CD14-positive monocyte (primary cell): ENCODE measurements around the gene RSPH3. TPM values are rescaled to one million over a fixed set of nuclear protein-coding genes. Genes with fewer than 3 reads are reported as not detected.

ENCODE experiments used
- DNase-seq, 3 donors: peaks; one replicate each; pipeline ENCODE4 v3.0.0-alpha.2; 2011 to 2022
- H2AFZ ChIP-seq: 2 replicates; pipeline ENCODE4 v1.6.0; 2012; ENCODE audit warnings: mild to moderate bottlenecking, low read depth, low read length, inconsistent platforms; ENCODE audit not compliant: insufficient read depth, poor library complexity, severe bottlenecking
- H3K27ac ChIP-seq, 2 donors: 1 replicate in 1 of 2; 2 replicates in 1 of 2; pipeline ENCODE4 v1.5.1; 2012 to 2013; ENCODE audit warnings: low read length in 2 of 2, control low read depth in 1 of 2, inconsistent platforms in 1 of 2, low read depth in 1 of 2, mild to moderate bottlenecking in 1 of 2
- H3K27me3 ChIP-seq, 2 donors: one replicate each; pipeline versions ENCODE4 v1.6.0 to v1.6.1; 2011 to 2013; ENCODE audit warnings: low read length in 2 of 2; ENCODE audit not compliant: control insufficient read depth in 2 of 2, insufficient read depth in 2 of 2
- H3K36me3 ChIP-seq, 2 donors: replicated peaks in 1 of 2; 1 replicate in 1 of 2; 2 replicates in 1 of 2; pipeline versions ENCODE4 v1.5.1 to v1.6.1; 2012 to 2013; ENCODE audit warnings: low read length in 2 of 2, control low read depth in 1 of 2, inconsistent platforms in 1 of 2, mild to moderate bottlenecking in 1 of 2; ENCODE audit not compliant: insufficient read depth in 2 of 2, control insufficient read depth in 1 of 2
- H3K4me1 ChIP-seq, 2 donors: 1 replicate in 1 of 2; 2 replicates in 1 of 2; pipeline versions ENCODE4 v1.5.1 to v1.6.1; 2012 to 2013; ENCODE audit warnings: low read length in 2 of 2, control low read depth in 1 of 2, inconsistent platforms in 1 of 2, mild to moderate bottlenecking in 1 of 2, moderate library complexity in 1 of 2; ENCODE audit not compliant: insufficient read depth in 2 of 2, control insufficient read depth in 1 of 2
- H3K4me2 ChIP-seq: replicated peaks from 2 replicates; pipeline ENCODE3; 2012; ENCODE audit warnings: low read length, moderate library complexity, mild to moderate bottlenecking; ENCODE audit not compliant: poor library complexity, severe bottlenecking; ENCODE audit errors: extremely low read depth
- H3K4me3 ChIP-seq, 3 experiments: fragments of 200-600 bp in 1 of 3; sonication (generic) in 1 of 3; replicated peaks in 1 of 3; 1 replicate in 2 of 3; 2 replicates in 1 of 3; pipeline ENCODE4 v1.5.1; 2011 to 2013; ENCODE audit warnings: low read length in 3 of 3, mild to moderate bottlenecking in 3 of 3, control low read depth in 2 of 3, low read depth in 2 of 3, inconsistent platforms in 1 of 3, moderate library complexity in 1 of 3
- H3K79me2 ChIP-seq: 2 replicates; pipeline ENCODE4 v1.6.0; 2012; ENCODE audit warnings: mild to moderate bottlenecking, control low read depth, inconsistent platforms, low read length, moderate library complexity; ENCODE audit not compliant: insufficient read depth
- H3K9ac ChIP-seq: 2 replicates; pipeline ENCODE4 v1.6.0; 2017; ENCODE audit warnings: low read length, mild to moderate bottlenecking; ENCODE audit not compliant: insufficient read depth, poor library complexity, severe bottlenecking
- H3K9me3 ChIP-seq, 2 donors: replicated peaks in 1 of 2; 1 replicate in 1 of 2; 2 replicates in 1 of 2; pipeline versions ENCODE4 v1.5.1 to v1.6.1; 2012 to 2013; ENCODE audit warnings: low read length in 2 of 2, control low read depth in 1 of 2; ENCODE audit not compliant: control insufficient read depth in 1 of 2, insufficient read depth in 1 of 2
- H4K20me1 ChIP-seq: 2 replicates; pipeline ENCODE4 v1.6.0; 2012; ENCODE audit warnings: mild to moderate bottlenecking, low read length, control low read depth, moderate library complexity; ENCODE audit not compliant: insufficient read depth
- H3K27ac Mint-ChIP-seq, 7 donors: one replicate each; pipeline ENCODE4 v1.8.0; 2020; ENCODE audit warnings: mild to moderate bottlenecking in 7 of 7, mixed read lengths in 7 of 7, moderate library complexity in 6 of 7, inconsistent platforms in 2 of 7
- H3K27me3 Mint-ChIP-seq, 3 donors: one replicate each; pipeline ENCODE4 v1.8.0; 2021 to 2022; ENCODE audit warnings: low read depth in 3 of 3, mild to moderate bottlenecking in 3 of 3, mixed read lengths in 3 of 3, moderate library complexity in 3 of 3, inconsistent platforms in 1 of 3
- H3K36me3 Mint-ChIP-seq, 2 donors: one replicate each; pipeline ENCODE4 v1.8.0; 2020; ENCODE audit warnings: mixed read lengths in 2 of 2, inconsistent platforms in 1 of 2, mild to moderate bottlenecking in 1 of 2
- H3K4me1 Mint-ChIP-seq: one replicate; pipeline ENCODE4 v1.8.0; 2020; ENCODE audit warnings: mild to moderate bottlenecking, mixed read lengths
- H3K4me3 Mint-ChIP-seq, 2 donors: one replicate each; pipeline ENCODE4 v1.8.0; 2020; ENCODE audit warnings: mild to moderate bottlenecking in 2 of 2, mixed read lengths in 2 of 2, moderate library complexity in 1 of 2
- H3K9me3 Mint-ChIP-seq, 7 donors: one replicate each; pipeline ENCODE4 v1.8.0; 2020 to 2022; ENCODE audit warnings: mixed read lengths in 7 of 7, mild to moderate bottlenecking in 6 of 7, moderate library complexity in 6 of 7, inconsistent platforms in 2 of 7
- WGBS: methylation state at CpG from one replicate; pipeline ENCODE4 v1.1.5; 2013; ENCODE audit warnings: missing lambda C conversion rate; ENCODE audit not compliant: insufficient coverage; 5-methylcytosine and 5-hydroxymethylcytosine counted together
- intact Hi-C, 2 donors: fragments of 100-400 bp; cut with micrococcal nuclease; formaldehyde crosslinking; loops; one replicate each; pipeline versions ENCODE4 v1.15.0 to v1.15.1; 2023
- polyA plus RNA-seq, 3 donors: library from polyadenylated mRNA; depleted of rRNA in 1 of 3; unstranded in 2 of 3; stranded (reverse) in 1 of 3; fragments of 300-500 nt in 2 of 3; fragments of >200 nt in 1 of 3; fragmentation: Illumina TruSeq in 2 of 3; gene quantifications; 1 replicate in 2 of 3; 2 replicates in 1 of 3; pipeline ENCODE4 v1.2.3, GENCODE V29; 2012 to 2021
- TF ChIP-seq, protein P1 (sequence below): fragments of 200-600 bp; IDR thresholded peaks from one replicate; pipeline ENCODE4 v1.8.0; 2022; ENCODE audit warnings: antibody characterized with exemption, mild to moderate bottlenecking

RSPH3 gene
- polyA plus RNA-seq, 3 donors: 2.8 to 9.6 (median 4.6) TPM

- Mint-ChIP-seq H3K4me1 (peaks cover 15% of the 10 kb centered on the region), H3K36me3 (peaks cover 4 to 6% of the 10 kb centered on the region in 2 donors), H3K4me3 (no peak overlapping the region), H3K27ac (no peak overlapping the region), H3K27me3 (peaks cover 1 to 4% (median 3%) of the 10 kb centered on the region in 3 donors), H3K9me3 (peaks cover 0 to 7% (median 2%) of the 10 kb centered on the region in 7 donors)
- no peak overlapping the region for H3K9ac ChIP-seq
- H3K4me3 ChIP-seq: no peak overlapping the region
- no peaks in the 10 kb centered on the region for H3K27me3 ChIP-seq
- H3K36me3 ChIP-seq: no peaks in the 10 kb centered on the region
- no peak for DNase-seq
- intact Hi-C loops: no loop called here
- no peak overlapping the region for H2AFZ ChIP-seq
- H3K27ac ChIP-seq: no peak overlapping the region
- H3K79me2 ChIP-seq: no peaks in the 10 kb centered on the region
- no peaks in the 10 kb centered on the region for H4K20me1 ChIP-seq
- peaks cover 0 to 5% of the 10 kb centered on the region in 2 donors for H3K9me3 ChIP-seq
- TF ChIP-seq, protein P1, sequence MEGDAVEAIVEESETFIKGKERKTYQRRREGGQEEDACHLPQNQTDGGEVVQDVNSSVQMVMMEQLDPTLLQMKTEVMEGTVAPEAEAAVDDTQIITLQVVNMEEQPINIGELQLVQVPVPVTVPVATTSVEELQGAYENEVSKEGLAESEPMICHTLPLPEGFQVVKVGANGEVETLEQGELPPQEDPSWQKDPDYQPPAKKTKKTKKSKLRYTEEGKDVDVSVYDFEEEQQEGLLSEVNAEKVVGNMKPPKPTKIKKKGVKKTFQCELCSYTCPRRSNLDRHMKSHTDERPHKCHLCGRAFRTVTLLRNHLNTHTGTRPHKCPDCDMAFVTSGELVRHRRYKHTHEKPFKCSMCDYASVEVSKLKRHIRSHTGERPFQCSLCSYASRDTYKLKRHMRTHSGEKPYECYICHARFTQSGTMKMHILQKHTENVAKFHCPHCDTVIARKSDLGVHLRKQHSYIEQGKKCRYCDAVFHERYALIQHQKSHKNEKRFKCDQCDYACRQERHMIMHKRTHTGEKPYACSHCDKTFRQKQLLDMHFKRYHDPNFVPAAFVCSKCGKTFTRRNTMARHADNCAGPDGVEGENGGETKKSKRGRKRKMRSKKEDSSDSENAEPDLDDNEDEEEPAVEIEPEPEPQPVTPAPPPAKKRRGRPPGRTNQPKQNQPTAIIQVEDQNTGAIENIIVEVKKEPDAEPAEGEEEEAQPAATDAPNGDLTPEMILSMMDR: no peak
- peaks cover 3 to 11% of the 10 kb centered on the region in 2 donors for H3K4me1 ChIP-seq
- 88% methylated on average over 4 of the region's 4 CpGs for WGBS
- H3K4me2 ChIP-seq: no peak overlapping the region
Measured at GRCh38 chr6:158959552-158959951, 40.5 kb downstream of the RSPH3 start.

GRCh38 chr6:158958504-158959386 is 41.3 kb downstream of the RSPH3 start:
- peaks cover 18% of the 10 kb centered on the region for H3K4me1 Mint-ChIP-seq
- no peak overlapping the region for H3K27ac Mint-ChIP-seq
- Histone ChIP-seq H4K20me1 (no peaks in the 10 kb centered on the region), H3K79me2 (no peaks in the 10 kb centered on the region), H3K27ac (no peak overlapping the region), H3K4me1 (peaks cover 3 to 11% of the 10 kb centered on the region in 2 donors), H3K36me3 (no peaks in the 10 kb centered on the region), H3K9ac (no peak overlapping the region), H3K9me3 (peaks cover 0 to 5% of the 10 kb centered on the region in 2 donors), H3K4me2 (no peak overlapping the region), H3K4me3 (no peak overlapping the region), H2AFZ (no peak overlapping the region), H3K27me3 (no peaks in the 10 kb centered on the region)
- WGBS: 96% methylated on average over 6 of the region's 7 CpGs
- peaks cover 4 to 6% of the 10 kb centered on the region in 2 donors for H3K36me3 Mint-ChIP-seq
- peaks cover 1 to 4% (median 3%) of the 10 kb centered on the region in 3 donors for H3K27me3 Mint-ChIP-seq
- peaks cover 0 to 7% (median 2%) of the 10 kb centered on the region in 7 donors for H3K9me3 Mint-ChIP-seq
- H3K4me3 Mint-ChIP-seq: no peak overlapping the region
- intact Hi-C loops: no loop called here
- TF ChIP-seq, protein P1: no peak
- no peak for DNase-seq
